ENCODE measurements around the gene BMERB1. TPM values are rescaled to one million over a fixed set of nuclear protein-coding genes. Genes with fewer than 3 reads are reported as not detected.
A peak's percentile ranks its signal among the peaks of the same experiment; 100 is the strongest.
"Not testable (repeated sequence)": the region's sequence is repeated elsewhere in the genome, so short reads cannot be mapped to it uniquely, and the experiment has no call there.

BMERB1 gene
- total RNA-seq, 1 experiment from 2014 or later, result 17.4 TPM

GRCh38 chr16:15461376-15461775 is 27.0 kb downstream of the BMERB1 start:
- DNase-seq (ENCODE audit: low spot score), result no peak

- no peak for DNase-seq (ENCODE audit: low spot score)
Measured at GRCh38 chr16:15464401-15465186, 30.2 kb downstream of the BMERB1 start.

GRCh38 chr16:15466131-15466530 is 31.7 kb downstream of the BMERB1 start:
- no peak for DNase-seq (ENCODE audit: low spot score)

GRCh38 chr16:15466886-15467781 is 32.7 kb downstream of the BMERB1 start:
- peak; percentile 38 for DNase-seq (ENCODE audit: low spot score)

- not testable (repeated sequence) for DNase-seq (ENCODE audit: low spot score)
Measured at GRCh38 chr16:15476971-15477370, 42.6 kb downstream of the BMERB1 start.

- DNase-seq (ENCODE audit: low spot score), result no peak
Measured at GRCh38 chr16:15477802-15478201, 43.4 kb downstream of the BMERB1 start.

GRCh38 chr16:15482068-15482747 is 47.8 kb downstream of the BMERB1 start:
- DNase-seq (ENCODE audit: low spot score), result peak; percentile 99

GRCh38 chr16:15482748-15483298 is 48.4 kb downstream of the BMERB1 start:
- DNase-seq (ENCODE audit: low spot score), result no peak

- no peak for DNase-seq (ENCODE audit: low spot score)
Measured at GRCh38 chr16:15483857-15484256, 49.5 kb downstream of the BMERB1 start.

- DNase-seq (ENCODE audit: low spot score), result no peak
Measured at GRCh38 chr16:15484662-15485061, 50.3 kb downstream of the BMERB1 start.

GRCh38 chr16:15485175-15485574 is 50.8 kb downstream of the BMERB1 start:
- DNase-seq (ENCODE audit: low spot score), result no peak

- DNase-seq (ENCODE audit: low spot score), result no peak
Measured at GRCh38 chr16:15486661-15487060, 52.3 kb downstream of the BMERB1 start.

GRCh38 chr16:15487336-15488284 is 53.2 kb downstream of the BMERB1 start:
- no peak for DNase-seq (ENCODE audit: low spot score)

GRCh38 chr16:15489016-15489415 is 54.6 kb downstream of the BMERB1 start:
- DNase-seq (ENCODE audit: low spot score), result no peak

- no peak for DNase-seq (ENCODE audit: low spot score)
Measured at GRCh38 chr16:15490123-15490711, 55.8 kb downstream of the BMERB1 start.

- no peak for DNase-seq (ENCODE audit: low spot score)
Measured at GRCh38 chr16:15491411-15491810, 57.0 kb downstream of the BMERB1 start.

- no peak for DNase-seq (ENCODE audit: low spot score)
Measured at GRCh38 chr16:15492091-15492740, 57.8 kb downstream of the BMERB1 start.

GRCh38 chr16:15493466-15494180 is 59.2 kb downstream of the BMERB1 start:
- peak; percentile 45 for DNase-seq (ENCODE audit: low spot score)

- peak; percentile 81 for DNase-seq (ENCODE audit: low spot score)
Measured at GRCh38 chr16:15494236-15494635, 59.8 kb downstream of the BMERB1 start.
